Adrenal gland (tissue), 12 donors: ENCODE measurements around the gene ATOX1. TPM values are rescaled to one million over a fixed set of nuclear protein-coding genes. Genes with fewer than 3 reads are reported as not detected.
A peak's percentile ranks its signal among the peaks of the same experiment; 100 is the strongest.

Experiments used
- DNase-seq, 7 donors: peaks; one replicate each; pipeline ENCODE4 v3.0.0-alpha.2; 2019 to 2020
- H3K27ac ChIP-seq, 5 donors: fragments of 200-600 bp; sonication (generic) in 4 of 5; 1 replicate in 3 of 5; 2 replicates in 2 of 5; pipeline versions ENCODE4 v1.5.1 to v1.8.0; 2016 to 2020; ENCODE audit warnings: mild to moderate bottlenecking in 1 of 5
- H3K27me3 ChIP-seq: fragments of 200-600 bp; 2 replicates; pipeline ENCODE4 v1.8.0; 2021
- H3K36me3 ChIP-seq, 2 donors: fragments of 200-600 bp; replicated peaks in 1 of 2; 1 replicate in 1 of 2; 2 replicates in 1 of 2; pipeline versions ENCODE4 v1.5.1 to v1.8.0; 2018 to 2022
- H3K4me1 ChIP-seq, 2 donors: fragments of 200-600 bp; replicated peaks in 1 of 2; 1 replicate in 1 of 2; 2 replicates in 1 of 2; pipeline versions ENCODE4 v1.5.1 to v1.8.0; 2018 to 2021
- H3K4me3 ChIP-seq, 4 donors: fragments of 200-600 bp; sonication (generic) in 3 of 4; one replicate each; pipeline ENCODE4 v1.5.1; 2016 to 2018
- H3K9me3 ChIP-seq, 3 donors: fragments of 200-600 bp; sonication (generic) in 1 of 3; replicated peaks in 1 of 3; 1 replicate in 2 of 3; 2 replicates in 1 of 3; pipeline versions ENCODE4 v1.5.1 to v1.8.0; 2016 to 2021
- POLR2A ChIP-seq, 2 donors: fragments of 450-650 bp; IDR thresholded peaks; one replicate each; pipeline ENCODE4 v1.6.1; 2017; ENCODE audit warnings: antibody characterized with exemption in 2 of 2, mild to moderate bottlenecking in 2 of 2, moderate library complexity in 1 of 2
- WGBS, 4 donors: extraction: QIAGEN DNeasy Blood & Tissue Kit in 2 of 4; methylation state at CpG; one replicate each; pipeline versions ENCODE4 v1.1.5 to v1.1.7; 2013 to 2017; 5-methylcytosine and 5-hydroxymethylcytosine counted together
- intact Hi-C, 2 donors: fragments of 100-400 bp; cut with DNase I; formaldehyde crosslinking; loops; one replicate each; pipeline versions ENCODE4 v1.14.1 to v1.15.0; 2022 to 2023
- polyA plus RNA-seq, 3 donors: library from polyadenylated mRNA; stranded (reverse); fragments of 200-250 nt in 2 of 3; fragments of 350-450 nt in 1 of 3; fragmentation: Illumina TruSeq in 1 of 3; extraction: RNeasy Lipid Tissue Mini Kit (QIAGEN cat#74804) in 1 of 3; gene quantifications; one replicate each; pipeline ENCODE4 v1.2.3, GENCODE V29; 2013 to 2014
- total RNA-seq, 9 donors: library from RNA; depleted of rRNA in 4 of 9; stranded (reverse); fragments of >200 nt in 4 of 9; fragments of 120-200 nt in 1 of 9; fragmentation: NEBNext Ultra II Directional in 1 of 9; extraction: Animal tissue kit (Norgen Biotek cat#: 25700) in 1 of 9; gene quantifications; one replicate each; pipeline versions ENCODE4 v1.1.0 to v1.2.4, GENCODE V29; 2013 to 2023
- TF ChIP-seq, protein P1 (sequence below), 6 experiments: fragments of 450-650 bp in 4 of 6; fragments of 200-600 bp in 2 of 6; sonication (generic) in 1 of 6; IDR thresholded peaks; 1 replicate in 5 of 6; 2 replicates in 1 of 6; pipeline versions ENCODE4 v1.5.1 to v1.8.0; 2016 to 2021; ENCODE audit warnings: antibody characterized with exemption in 6 of 6, mild to moderate bottlenecking in 2 of 6, moderate library complexity in 1 of 6
- donor health status: healthy with polysubstance abuse.
- donor health status: Bipolar disorder and iron deficiency.
- donor health status: DM: yes; HTN: yes; CAD: no.
- donor health status: DM: no; HTN: no; CAD: no.
- donor health status: DM: no; HTN: no; CAD: no.
- donor health status: DM: yes; HTN: yes; CAD: no.

ATOX1 gene
- total and polyA plus RNA-seq, 12 donors: 97.5 to 291 (median 133) TPM

DNA sequence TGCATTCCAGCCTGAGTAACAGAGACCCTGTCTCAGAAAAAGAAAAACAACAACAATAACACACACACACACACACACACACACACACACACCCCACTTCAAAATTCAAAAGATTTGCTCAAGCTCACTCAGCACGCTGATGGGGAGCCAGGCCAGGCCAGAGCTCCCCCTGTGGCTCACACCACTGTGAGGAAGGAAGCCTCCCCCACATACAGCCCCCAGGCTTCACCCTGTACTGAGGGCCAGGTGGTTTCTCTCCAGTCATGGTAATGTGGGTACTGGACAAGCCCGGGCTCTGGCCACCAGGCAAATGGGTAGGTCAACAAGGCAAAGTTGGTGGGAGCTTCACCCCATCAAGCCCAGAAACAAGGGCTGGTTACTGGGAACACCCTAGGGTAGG is 19.0 kb downstream of the ATOX1 start:
- Histone ChIP-seq H3K27me3 (no peaks in the 10 kb centered on the region), H3K4me1 (peaks cover 29 to 39% of the 10 kb centered on the region in 2 donors), H3K9me3 (no peaks in the 10 kb centered on the region), H3K36me3 (peaks cover 0 to 4% of the 10 kb centered on the region in 2 donors), H3K4me3 (no peak overlapping the region), H3K27ac (peak overlapping the region; percentile 1 to 86 (median 81))
- TF ChIP-seq, protein P1, sequence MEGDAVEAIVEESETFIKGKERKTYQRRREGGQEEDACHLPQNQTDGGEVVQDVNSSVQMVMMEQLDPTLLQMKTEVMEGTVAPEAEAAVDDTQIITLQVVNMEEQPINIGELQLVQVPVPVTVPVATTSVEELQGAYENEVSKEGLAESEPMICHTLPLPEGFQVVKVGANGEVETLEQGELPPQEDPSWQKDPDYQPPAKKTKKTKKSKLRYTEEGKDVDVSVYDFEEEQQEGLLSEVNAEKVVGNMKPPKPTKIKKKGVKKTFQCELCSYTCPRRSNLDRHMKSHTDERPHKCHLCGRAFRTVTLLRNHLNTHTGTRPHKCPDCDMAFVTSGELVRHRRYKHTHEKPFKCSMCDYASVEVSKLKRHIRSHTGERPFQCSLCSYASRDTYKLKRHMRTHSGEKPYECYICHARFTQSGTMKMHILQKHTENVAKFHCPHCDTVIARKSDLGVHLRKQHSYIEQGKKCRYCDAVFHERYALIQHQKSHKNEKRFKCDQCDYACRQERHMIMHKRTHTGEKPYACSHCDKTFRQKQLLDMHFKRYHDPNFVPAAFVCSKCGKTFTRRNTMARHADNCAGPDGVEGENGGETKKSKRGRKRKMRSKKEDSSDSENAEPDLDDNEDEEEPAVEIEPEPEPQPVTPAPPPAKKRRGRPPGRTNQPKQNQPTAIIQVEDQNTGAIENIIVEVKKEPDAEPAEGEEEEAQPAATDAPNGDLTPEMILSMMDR (IDR thresholded peaks at IDR 0.05): no peak
- TF ChIP-seq POLR2A (IDR thresholded peaks at IDR 0.05): no peak
- DNase-seq: no peak
- intact Hi-C loops: loop anchor here in 1 of 2 donors (10.0 kb wide), 1 partner anchor 225 kb away; no protein-coding TSS in a partner anchor
- 83 to 96% (median 90%) methylated on average over 2 of the region's 2 CpGs for WGBS, 4 donors

DNA sequence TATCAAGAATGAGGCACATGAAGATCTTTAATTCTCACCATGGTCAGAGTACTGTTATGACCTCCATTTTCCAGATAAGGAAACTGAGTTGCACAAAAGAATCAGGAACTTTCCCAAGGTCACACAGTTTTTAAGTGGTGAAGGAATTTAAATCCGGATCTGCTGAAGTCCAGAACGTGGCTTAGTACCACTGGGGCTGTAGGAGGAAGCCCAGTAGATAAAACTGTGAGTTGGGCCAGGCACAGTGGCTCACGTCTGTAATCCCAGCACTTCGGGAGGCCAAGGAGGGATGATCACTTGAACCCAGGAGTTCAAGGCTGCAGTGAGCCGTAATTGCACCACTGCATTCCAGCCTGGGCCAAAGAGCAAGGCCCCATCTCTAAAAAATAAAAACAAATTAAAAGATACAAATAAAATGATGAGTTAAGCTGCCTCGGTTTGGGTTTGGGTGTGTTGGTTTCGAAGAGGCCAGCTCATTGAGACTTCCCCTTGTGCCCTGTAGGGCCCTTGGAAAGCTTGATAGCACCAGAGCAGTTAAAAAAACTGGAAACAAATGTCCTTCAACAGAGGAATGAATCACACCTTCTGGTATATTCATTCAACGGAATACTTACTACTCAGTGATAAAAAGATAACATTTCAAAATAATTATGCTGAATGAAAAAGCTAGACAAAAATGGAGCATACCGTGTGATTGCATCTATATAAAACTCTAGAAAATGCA is 20.1 kb downstream of the ATOX1 start:
- whole genome bisulfite sequencing, 4 donors: 24 to 30% (median 27%) methylated on average over 9 of the region's 9 CpGs
- Histone ChIP-seq H3K9me3 (no peaks in the 10 kb centered on the region), H3K36me3 (peaks cover 0 to 3% of the 10 kb centered on the region in 2 donors), H3K4me1 (peaks cover 29 to 48% of the 10 kb centered on the region in 2 donors), H3K4me3 (no peak overlapping the region), H3K27ac (peak overlapping the region in 4 of 5 donors; percentile 18 to 86 (median 76)), H3K27me3 (no peaks in the 10 kb centered on the region)
- DNase-seq: peak in 6 of 7 donors; percentile 50 to 65 (median 56)
- intact Hi-C loops: loop anchor here in 1 of 2 donors (10.0 kb wide), 1 partner anchor 223 kb away; no protein-coding TSS in a partner anchor
- TF ChIP-seq POLR2A (IDR thresholded peaks at IDR 0.05): peak in 1 of 2 donors; percentile 9
- TF ChIP-seq, protein P1 (IDR thresholded peaks at IDR 0.05): peak in 2 of 6 experiments; percentile 13 to 17

DNA sequence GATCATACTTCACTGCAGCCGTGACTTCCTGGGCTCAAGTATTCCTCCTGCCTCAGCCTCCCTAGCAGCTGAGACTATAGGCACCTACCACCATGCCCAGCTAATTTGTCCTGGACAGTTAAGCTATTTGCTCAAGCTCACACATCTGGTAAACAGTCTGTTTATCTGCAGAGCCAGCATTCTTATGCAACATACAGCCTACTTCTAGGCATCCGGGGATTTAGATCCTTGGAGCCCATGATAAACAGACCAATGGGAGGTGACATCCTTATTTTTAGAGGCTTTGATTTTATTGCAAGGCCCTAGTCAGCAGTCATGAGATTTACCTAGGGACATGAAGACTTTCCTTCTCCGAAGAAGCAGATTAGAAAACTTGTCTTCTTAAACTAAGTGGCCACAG is 21.0 kb downstream of the ATOX1 start:
- Histone ChIP-seq H3K9me3 (no peaks in the 10 kb centered on the region), H3K36me3 (peaks cover 0 to 3% of the 10 kb centered on the region in 2 donors), H3K27ac (peak overlapping the region in 3 of 5 donors; percentile 63 to 81 (median 71)), H3K4me3 (no peak overlapping the region), H3K27me3 (no peaks in the 10 kb centered on the region), H3K4me1 (peaks cover 29 to 48% of the 10 kb centered on the region in 2 donors)
- DNase-seq: no peak
- intact Hi-C loops: loop anchor here in 1 of 2 donors (10.0 kb wide), 1 partner anchor 223 kb away; no protein-coding TSS in a partner anchor
- TF ChIP-seq POLR2A (IDR thresholded peaks at IDR 0.05): no peak
- TF ChIP-seq, protein P1 (IDR thresholded peaks at IDR 0.05): no peak
- 79 to 89% (median 86%) methylated on average over 3 of the region's 3 CpGs for WGBS, 4 donors

DNA sequence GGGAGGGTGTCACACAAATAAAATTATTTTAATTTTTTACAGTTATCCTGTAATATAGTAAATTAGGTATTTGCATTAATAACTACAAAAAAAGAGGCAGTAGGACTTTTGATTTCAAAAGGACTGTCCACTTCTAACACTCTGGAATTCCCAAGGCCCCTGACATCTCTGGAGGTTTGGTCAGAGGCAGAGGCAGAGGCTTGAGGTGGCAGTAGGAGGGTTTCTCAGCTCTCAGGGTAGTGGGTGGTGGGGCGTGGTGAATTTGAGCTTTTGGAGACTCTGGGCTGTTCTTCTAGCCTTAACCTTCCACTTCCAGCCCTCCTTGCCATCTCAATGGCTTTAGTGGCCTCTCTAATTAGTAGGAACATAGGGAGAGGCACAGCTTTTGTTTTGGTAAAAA is 22.8 kb downstream of the ATOX1 start:
- WGBS, 4 donors: 88 to 100% (median 97%) methylated on average over 1 of the region's 1 CpG
- H3K36me3 ChIP-seq: no peaks in the 10 kb centered on the region
- intact Hi-C loops: loop anchor here in 1 of 2 donors (10.0 kb wide), 1 partner anchor 221 kb away; no protein-coding TSS in a partner anchor
- H3K27ac ChIP-seq: no peak overlapping the region
- DNase-seq: peak in 2 of 7 donors; percentile 12 to 27
- H3K27me3 ChIP-seq: no peaks in the 10 kb centered on the region
- H3K4me1 ChIP-seq: peaks cover 25 to 40% of the 10 kb centered on the region in 2 donors
- TF ChIP-seq POLR2A (IDR thresholded peaks at IDR 0.05): no peak
- TF ChIP-seq, protein P1 (IDR thresholded peaks at IDR 0.05): no peak
- no peak overlapping the region for H3K4me3 ChIP-seq
- H3K9me3 ChIP-seq: no peaks in the 10 kb centered on the region
